Smooth muscle cell (in vitro differentiated cells): ENCODE measurements around the gene RASA4B. TPM values are rescaled to one million over a fixed set of nuclear protein-coding genes. Genes with fewer than 3 reads are reported as not detected.

Experiments used
- DNase-seq: peaks from one replicate; lab custom pipeline; 2025; ENCODE audit not compliant: unreplicated experiment; lab: John Stamatoyannopoulos, UW
- H2AFZ ChIP-seq: fragments of 200-600 bp; sonication (generic); 2 replicates; pipeline ENCODE4 v1.6.0; 2016; ENCODE audit warnings: antibody characterized with exemption, low read depth, mild to moderate bottlenecking
- H3F3A ChIP-seq: fragments of 200-600 bp; sonication (generic); 2 replicates; pipeline ENCODE4 v1.6.0; 2017; ENCODE audit warnings: antibody characterized with exemption, low read depth
- H3K27ac ChIP-seq: fragments of 200-600 bp; sonication (generic); 2 replicates; pipeline ENCODE4 v1.5.1; 2016; ENCODE audit warnings: low read depth, mild to moderate bottlenecking
- H3K27me3 ChIP-seq: fragments of 200-600 bp; sonication (generic); 2 replicates; pipeline ENCODE4 v1.6.1; 2016; ENCODE audit warnings: low read depth, mild to moderate bottlenecking
- H3K36me3 ChIP-seq: fragments of 200-600 bp; sonication (generic); 2 replicates; pipeline ENCODE4 v1.5.1; 2016; ENCODE audit warnings: low read depth
- H3K4me1 ChIP-seq: fragments of 200-600 bp; sonication (generic); 2 replicates; pipeline ENCODE4 v1.5.1; 2016; ENCODE audit warnings: low read depth
- H3K4me2 ChIP-seq: fragments of 200-600 bp; sonication (generic); 2 replicates; pipeline ENCODE4 v1.6.0; 2016; ENCODE audit warnings: mild to moderate bottlenecking
- H3K4me3 ChIP-seq: fragments of 200-600 bp; sonication (generic); 2 replicates; pipeline ENCODE4 v1.5.1; 2016; ENCODE audit warnings: mild to moderate bottlenecking
- H3K79me2 ChIP-seq: fragments of 200-600 bp; sonication (generic); 2 replicates; pipeline ENCODE4 v1.6.0; 2016; ENCODE audit warnings: low read depth, mild to moderate bottlenecking
- H3K9ac ChIP-seq: fragments of 200-600 bp; sonication (generic); 2 replicates; pipeline ENCODE4 v1.6.0; 2016; ENCODE audit warnings: low read depth
- H3K9me3 ChIP-seq: fragments of 200-600 bp; sonication (generic); replicated peaks from 2 replicates; pipeline ENCODE4 v1.5.1; 2016; ENCODE audit warnings: low read depth
- H4K20me1 ChIP-seq: fragments of 200-600 bp; sonication (generic); 2 replicates; pipeline ENCODE4 v1.6.0; 2016; ENCODE audit warnings: low read depth
- CTCF ChIP-seq: fragments of 200-600 bp; sonication (generic); IDR thresholded peaks from 2 replicates; pipeline ENCODE4 v1.5.1; 2017; ENCODE audit warnings: borderline replicate concordance, mild to moderate bottlenecking, antibody characterized with exemption; ENCODE audit not compliant: insufficient read depth, poor library complexity, severe bottlenecking
- WGBS: methylation state at CpG from one replicate; pipeline ENCODE4 v1.1.7; 2016; ENCODE audit warnings: low lambda C conversion rate; 5-methylcytosine and 5-hydroxymethylcytosine counted together
- polyA plus RNA-seq: library from polyadenylated mRNA; unstranded; fragments of >200 nt; fragmentation: Nextera tagmentation; extraction: Ambion mirVana; gene quantifications from 2 replicates; pipeline ENCODE4 v1.2.1, GENCODE V29; 2016
- total RNA-seq: library from RNA; depleted of rRNA; stranded (reverse); fragments of >200 nt; gene quantifications from 2 replicates; pipeline ENCODE4 v1.2.3, GENCODE V29; 2014

Gene RASA4B
- total and polyA plus RNA-seq, 2 experiments from 2014 or later: 3.5 to 4.2 TPM

- Histone ChIP-seq H3K79me2 (peaks cover 2% of the 10 kb centered on the region), H3K9me3 (no peaks in the 10 kb centered on the region), H2AFZ (no peak overlapping the region), H4K20me1 (peaks cover 4% of the 10 kb centered on the region), H3K36me3 (no peaks in the 10 kb centered on the region), H3K9ac (no peak overlapping the region), H3K27me3 (no peaks in the 10 kb centered on the region), H3F3A (no peaks in the 10 kb centered on the region), H3K4me1 (no peaks in the 10 kb centered on the region), H3K4me3 (no peak overlapping the region), H3K4me2 (no peak overlapping the region), H3K27ac (no peak overlapping the region)
- DNase-seq: no peak
- 94% methylated on average over 24 of the region's 24 CpGs for WGBS
- no peak for TF ChIP-seq CTCF
These were observed 48.1 kb downstream of the RASA4B start for GRCh38 chr7:102469351-102469971.

- Histone ChIP-seq H3K4me1 (peaks cover 4% of the 10 kb centered on the region), H3K9me3 (no peaks in the 10 kb centered on the region), H3K79me2 (peaks cover 9% of the 10 kb centered on the region), H3K4me2 (no peak overlapping the region), H3K36me3 (no peaks in the 10 kb centered on the region), H3K27me3 (no peaks in the 10 kb centered on the region), H4K20me1 (peaks cover 4% of the 10 kb centered on the region), H3K9ac (no peak overlapping the region), H2AFZ (no peak overlapping the region), H3K27ac (no peak overlapping the region), H3K4me3 (no peak overlapping the region), H3F3A (no peaks in the 10 kb centered on the region)
- TF ChIP-seq CTCF: no peak
- DNase-seq: no peak
- 97% methylated on average over 37 of the region's 40 CpGs for WGBS
These were observed 48.9 kb downstream of the RASA4B start for GRCh38 chr7:102468478-102469350.

GRCh38 chr7:102467581-102468477, 49.7 kb downstream of the RASA4B start:
- Histone ChIP-seq H3K9me3 (no peaks in the 10 kb centered on the region), H3K36me3 (no peaks in the 10 kb centered on the region), H2AFZ (no peak overlapping the region), H3K79me2 (peaks cover 16% of the 10 kb centered on the region), H3F3A (no peaks in the 10 kb centered on the region), H3K9ac (no peak overlapping the region), H3K27me3 (no peaks in the 10 kb centered on the region), H3K27ac (no peak overlapping the region), H3K4me2 (no peak overlapping the region), H3K4me1 (peaks cover 6% of the 10 kb centered on the region), H4K20me1 (no peaks in the 10 kb centered on the region), H3K4me3 (no peak overlapping the region)
- WGBS: 97% methylated on average over 24 of the region's 24 CpGs
- no peak for TF ChIP-seq CTCF
- DNase-seq: no peak
